ENCODE results near the gene RORB. TPM values are rescaled to one million over a fixed set of nuclear protein-coding genes. Genes with fewer than 3 reads are reported as not detected.

RORB gene
- total RNA-seq, 2 experiments from 2014 or later, result not detected

GRCh38 chr9:74697535-74697934 is 200.4 kb downstream of the RORB start:
- TF ChIP-seq EZH2phosphoT487 (IDR thresholded peaks at IDR 0.05; ENCODE audit: borderline replicate concordance, low read depth, low read length), result no peak
- TF ChIP-seq, protein P1, sequence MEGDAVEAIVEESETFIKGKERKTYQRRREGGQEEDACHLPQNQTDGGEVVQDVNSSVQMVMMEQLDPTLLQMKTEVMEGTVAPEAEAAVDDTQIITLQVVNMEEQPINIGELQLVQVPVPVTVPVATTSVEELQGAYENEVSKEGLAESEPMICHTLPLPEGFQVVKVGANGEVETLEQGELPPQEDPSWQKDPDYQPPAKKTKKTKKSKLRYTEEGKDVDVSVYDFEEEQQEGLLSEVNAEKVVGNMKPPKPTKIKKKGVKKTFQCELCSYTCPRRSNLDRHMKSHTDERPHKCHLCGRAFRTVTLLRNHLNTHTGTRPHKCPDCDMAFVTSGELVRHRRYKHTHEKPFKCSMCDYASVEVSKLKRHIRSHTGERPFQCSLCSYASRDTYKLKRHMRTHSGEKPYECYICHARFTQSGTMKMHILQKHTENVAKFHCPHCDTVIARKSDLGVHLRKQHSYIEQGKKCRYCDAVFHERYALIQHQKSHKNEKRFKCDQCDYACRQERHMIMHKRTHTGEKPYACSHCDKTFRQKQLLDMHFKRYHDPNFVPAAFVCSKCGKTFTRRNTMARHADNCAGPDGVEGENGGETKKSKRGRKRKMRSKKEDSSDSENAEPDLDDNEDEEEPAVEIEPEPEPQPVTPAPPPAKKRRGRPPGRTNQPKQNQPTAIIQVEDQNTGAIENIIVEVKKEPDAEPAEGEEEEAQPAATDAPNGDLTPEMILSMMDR (conservative IDR thresholded peaks at IDR 0.05; ENCODE audit: low read length), result no peak
- H2AFZ ChIP-seq (ENCODE audit: low read length), result no peak overlapping the region
- H3K36me3 ChIP-seq (ENCODE audit: insufficient read depth, low read length), result no peaks in the 10 kb centered on the region
- BruUV-seq (replicated peaks), result no TSS peak
- H3K4me1 ChIP-seq (ENCODE audit: insufficient read depth, low read length, poor library complexity, severe bottlenecking), result no peaks in the 10 kb centered on the region
- no peak overlapping the region for H3K4me2 ChIP-seq (ENCODE audit: low read length)
- DNase-seq (ENCODE audit: low spot score), result no peak
- intact Hi-C loops (cut with micrococcal nuclease; ENCODE audit: unreplicated experiment), result no loop called here
- H3K27ac ChIP-seq (ENCODE audit: low read depth, low read length, poor library complexity, severe bottlenecking), result no peak overlapping the region
- H3K9me3 ChIP-seq (ENCODE audit: low read length), result no peaks in the 10 kb centered on the region
- ChIA-PET POLR2A (interaction anchor here (0.6 kb wide), 1 partner anchor 67 kb away, joined by 3 read pairs; no protein-coding TSS in a partner anchor), CTCF (ENCODE audit: unreplicated experiment) (no interaction called here)
- H4K20me1 ChIP-seq (ENCODE audit: insufficient read depth, low read length), result no peaks in the 10 kb centered on the region
- H3K4me3 ChIP-seq (ENCODE audit: low read depth, low read length, poor library complexity, severe bottlenecking), result no peak overlapping the region
- no peaks in the 10 kb centered on the region for H3K79me2 ChIP-seq (ENCODE audit: insufficient read depth, low read depth, low read length)
- H3K9me2 ChIP-seq (ENCODE audit: insufficient read depth, low read length), result no peaks in the 10 kb centered on the region

GRCh38 chr9:74711341-74711740 is 214.2 kb downstream of the RORB start:
- intact Hi-C loops (cut with micrococcal nuclease; ENCODE audit: unreplicated experiment), result no loop called here
- no TSS peak for BruUV-seq (replicated peaks)
- POLR2A ChIA-PET, result no interaction called here

DNA sequence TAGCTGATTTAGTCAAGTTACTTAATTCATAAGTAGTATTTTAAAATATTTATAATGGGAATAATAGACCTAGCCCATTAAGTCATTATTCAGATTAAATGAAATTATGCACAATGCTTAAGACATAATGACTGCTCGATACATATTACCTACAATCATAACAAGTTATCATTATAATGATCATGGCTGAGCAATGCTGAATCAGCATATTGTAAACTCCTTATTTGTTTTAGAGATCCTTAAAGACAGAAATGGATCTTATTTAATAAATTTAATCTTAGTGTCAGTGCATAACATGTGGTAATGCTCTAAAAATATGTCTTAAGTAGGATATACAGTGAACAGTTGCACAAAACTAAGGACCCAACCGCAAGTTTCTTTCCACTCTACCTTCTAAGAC is 221.6 kb downstream of the RORB start:
- H3K36me3 ChIP-seq (ENCODE audit: insufficient read depth, low read length), result no peaks in the 10 kb centered on the region
- H3K4me2 ChIP-seq (ENCODE audit: low read length), result no peak overlapping the region
- H2AFZ ChIP-seq (ENCODE audit: low read length), result no peak overlapping the region
- no peak overlapping the region for H3K27ac ChIP-seq (ENCODE audit: low read depth, low read length, poor library complexity, severe bottlenecking)
- no peaks in the 10 kb centered on the region for H3K79me2 ChIP-seq (ENCODE audit: insufficient read depth, low read depth, low read length)
- no peaks in the 10 kb centered on the region for H3K4me1 ChIP-seq (ENCODE audit: insufficient read depth, low read length, poor library complexity, severe bottlenecking)
- no peak overlapping the region for H3K4me3 ChIP-seq (ENCODE audit: low read depth, low read length, poor library complexity, severe bottlenecking)
- H3K9me2 ChIP-seq (ENCODE audit: insufficient read depth, low read length), result no peaks in the 10 kb centered on the region
- H4K20me1 ChIP-seq (ENCODE audit: insufficient read depth, low read length), result no peaks in the 10 kb centered on the region
- H3K9me3 ChIP-seq (ENCODE audit: low read length), result no peaks in the 10 kb centered on the region
- ChIA-PET POLR2A (no interaction called here), CTCF (ENCODE audit: unreplicated experiment) (no interaction called here)
- intact Hi-C loops (cut with micrococcal nuclease; ENCODE audit: unreplicated experiment), result no loop called here
- BruUV-seq (replicated peaks), result no TSS peak
- TF ChIP-seq EZH2phosphoT487 (IDR thresholded peaks at IDR 0.05; ENCODE audit: borderline replicate concordance, low read depth, low read length), result no peak
- TF ChIP-seq, protein P1 (conservative IDR thresholded peaks at IDR 0.05; ENCODE audit: low read length), result no peak
- DNase-seq (ENCODE audit: low spot score), result no peak

More at GRCh38 chr9:74711341-74711740, 214.2 kb downstream of the RORB start:
- H3K9me2 ChIP-seq (ENCODE audit: insufficient read depth, low read length), result no peaks in the 10 kb centered on the region
- no peak overlapping the region for H3K4me2 ChIP-seq (ENCODE audit: low read length)
- H3K9me3 ChIP-seq (ENCODE audit: low read length), result no peaks in the 10 kb centered on the region
- H3K79me2 ChIP-seq (ENCODE audit: insufficient read depth, low read depth, low read length), result no peaks in the 10 kb centered on the region
- no peak for DNase-seq (ENCODE audit: low spot score)
- no peaks in the 10 kb centered on the region for H3K4me1 ChIP-seq (ENCODE audit: insufficient read depth, low read length, poor library complexity, severe bottlenecking)
- CTCF ChIA-PET (ENCODE audit: unreplicated experiment), result no interaction called here
- TF ChIP-seq EZH2phosphoT487 (IDR thresholded peaks at IDR 0.05; ENCODE audit: borderline replicate concordance, low read depth, low read length), result no peak
- TF ChIP-seq, protein P1 (conservative IDR thresholded peaks at IDR 0.05; ENCODE audit: low read length), result no peak
- H3K36me3 ChIP-seq (ENCODE audit: insufficient read depth, low read length), result no peaks in the 10 kb centered on the region
- no peak overlapping the region for H3K4me3 ChIP-seq (ENCODE audit: low read depth, low read length, poor library complexity, severe bottlenecking)
- no peak overlapping the region for H3K27ac ChIP-seq (ENCODE audit: low read depth, low read length, poor library complexity, severe bottlenecking)
- H2AFZ ChIP-seq (ENCODE audit: low read length), result no peak overlapping the region
- H4K20me1 ChIP-seq (ENCODE audit: insufficient read depth, low read length), result no peaks in the 10 kb centered on the region
